RWPE1 (cell line): Measurements from ENCODE around the gene EPS8L3.

Source experiments
- CTCF ChIA-PET: fragments of 350-600 bp; sonication (Branson Sonifier 250); formaldehyde crosslinking; extraction: SDS; loops from one replicate; lab custom pipeline; 2021; lab: Yijun Ruan, JAX
- POLR2A ChIA-PET: fragments of 400-600 bp; formaldehyde crosslinking; extraction: SDS; loops from one replicate; lab custom pipeline; 2020; ENCODE audit warnings: antibody characterized with exemption; ENCODE audit not compliant: low non-redundant PET; lab: Yijun Ruan, JAX
- DNase-seq: peaks from one replicate; pipeline ENCODE4 v3.0.0; 2012; ENCODE audit warnings: low spot score
- H3K27ac ChIP-seq: fragments of 450-650 bp; 2 replicates; pipeline ENCODE4 v1.5.1; 2017
- TF ChIP-seq, protein P1 (sequence below): fragments of 450-650 bp; conservative IDR thresholded peaks from 2 replicates; pipeline ENCODE4 v1.5.1; 2017; ENCODE audit warnings: low read depth, mild to moderate bottlenecking

Gene EPS8L3

DNA sequence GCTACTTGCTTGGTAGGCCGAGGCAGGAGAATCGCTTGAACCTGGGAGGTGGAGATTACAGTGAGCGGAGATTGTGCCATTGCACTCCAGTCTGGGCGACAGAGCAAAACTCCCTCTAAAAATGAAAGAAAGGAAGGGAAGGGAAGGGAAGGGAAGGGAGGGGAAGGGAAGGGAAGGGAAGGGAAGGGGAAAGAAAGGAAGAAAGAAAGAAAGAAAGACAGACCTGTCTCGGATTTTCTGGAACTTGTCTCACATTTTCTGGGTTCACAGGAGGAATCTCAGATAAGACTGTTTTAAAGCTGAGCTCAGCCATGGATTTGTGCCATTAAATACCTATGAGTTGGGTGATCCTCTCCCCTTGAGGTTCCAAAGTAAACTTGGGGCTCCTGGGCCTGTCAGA is 38.8 kb downstream of the EPS8L3 start:
- CTCF ChIA-PET = no interaction called here
- H3K27ac ChIP-seq = no peak overlapping the region
- POLR2A ChIA-PET = no interaction called here
- TF ChIP-seq, protein P1, sequence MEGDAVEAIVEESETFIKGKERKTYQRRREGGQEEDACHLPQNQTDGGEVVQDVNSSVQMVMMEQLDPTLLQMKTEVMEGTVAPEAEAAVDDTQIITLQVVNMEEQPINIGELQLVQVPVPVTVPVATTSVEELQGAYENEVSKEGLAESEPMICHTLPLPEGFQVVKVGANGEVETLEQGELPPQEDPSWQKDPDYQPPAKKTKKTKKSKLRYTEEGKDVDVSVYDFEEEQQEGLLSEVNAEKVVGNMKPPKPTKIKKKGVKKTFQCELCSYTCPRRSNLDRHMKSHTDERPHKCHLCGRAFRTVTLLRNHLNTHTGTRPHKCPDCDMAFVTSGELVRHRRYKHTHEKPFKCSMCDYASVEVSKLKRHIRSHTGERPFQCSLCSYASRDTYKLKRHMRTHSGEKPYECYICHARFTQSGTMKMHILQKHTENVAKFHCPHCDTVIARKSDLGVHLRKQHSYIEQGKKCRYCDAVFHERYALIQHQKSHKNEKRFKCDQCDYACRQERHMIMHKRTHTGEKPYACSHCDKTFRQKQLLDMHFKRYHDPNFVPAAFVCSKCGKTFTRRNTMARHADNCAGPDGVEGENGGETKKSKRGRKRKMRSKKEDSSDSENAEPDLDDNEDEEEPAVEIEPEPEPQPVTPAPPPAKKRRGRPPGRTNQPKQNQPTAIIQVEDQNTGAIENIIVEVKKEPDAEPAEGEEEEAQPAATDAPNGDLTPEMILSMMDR = no peak
- no peak for DNase-seq

DNA sequence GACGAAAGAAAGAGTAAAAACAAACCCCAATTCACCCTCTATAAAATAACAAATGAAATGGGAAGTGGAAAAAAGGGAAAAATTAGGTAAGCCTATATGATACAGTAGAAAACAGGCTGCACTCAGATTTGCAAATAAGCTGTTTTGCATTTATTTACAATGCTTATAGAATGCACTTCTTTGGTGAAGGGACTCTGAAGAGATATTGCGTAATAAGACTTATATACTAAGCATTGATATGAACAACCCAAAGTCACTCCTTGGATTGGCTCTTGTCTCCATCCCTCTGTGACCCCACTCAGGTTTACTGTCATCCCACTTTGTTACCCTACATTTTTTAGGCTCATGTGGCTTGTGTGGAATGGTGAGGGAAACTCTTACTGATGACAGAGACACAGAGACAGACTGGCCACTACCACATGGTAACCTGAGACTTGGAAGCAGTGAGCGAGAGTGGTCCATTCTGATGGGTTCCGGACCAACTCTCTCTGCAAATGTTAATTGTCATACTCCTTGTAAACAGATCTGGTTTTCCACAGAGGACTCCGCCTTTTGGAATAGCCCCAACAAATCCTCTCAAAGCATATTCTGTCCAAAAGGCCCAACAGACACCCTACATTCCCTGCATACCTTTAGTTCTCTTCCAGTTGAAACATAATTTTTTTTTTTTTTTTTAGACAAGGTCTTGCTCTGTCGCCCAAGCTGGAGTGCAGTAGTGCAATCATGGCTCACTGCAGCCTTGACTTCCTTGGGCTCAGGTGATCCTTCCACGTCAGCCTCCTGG is 40.6 kb downstream of the EPS8L3 start:
- ChIA-PET POLR2A (no interaction called here), CTCF (no interaction called here)
- DNase-seq = no peak
- no peak overlapping the region for H3K27ac ChIP-seq
- TF ChIP-seq, protein P1 = no peak

DNA sequence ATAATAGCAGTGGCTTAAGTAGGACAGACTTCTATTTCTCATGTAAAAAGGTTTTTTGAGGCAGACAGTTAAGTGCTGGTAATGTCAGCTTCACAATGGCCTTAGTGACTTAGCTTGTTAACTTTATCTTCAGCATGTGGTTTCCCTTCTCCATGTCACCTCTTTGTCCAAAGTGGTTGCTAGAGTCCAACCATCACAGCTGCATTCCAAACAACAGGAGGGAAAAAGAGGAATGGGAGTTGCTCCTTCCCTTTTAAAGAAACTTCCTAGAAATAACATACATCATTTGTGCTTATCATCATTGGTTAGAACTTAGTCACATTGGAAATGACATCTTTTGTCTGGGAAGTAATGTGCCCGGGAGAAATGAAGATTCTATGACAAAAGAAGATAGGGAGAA is 41.8 kb downstream of the EPS8L3 start:
- ChIA-PET POLR2A (no interaction called here), CTCF (no interaction called here)
- no peak overlapping the region for H3K27ac ChIP-seq
- DNase-seq = no peak
- TF ChIP-seq, protein P1 = no peak

DNA sequence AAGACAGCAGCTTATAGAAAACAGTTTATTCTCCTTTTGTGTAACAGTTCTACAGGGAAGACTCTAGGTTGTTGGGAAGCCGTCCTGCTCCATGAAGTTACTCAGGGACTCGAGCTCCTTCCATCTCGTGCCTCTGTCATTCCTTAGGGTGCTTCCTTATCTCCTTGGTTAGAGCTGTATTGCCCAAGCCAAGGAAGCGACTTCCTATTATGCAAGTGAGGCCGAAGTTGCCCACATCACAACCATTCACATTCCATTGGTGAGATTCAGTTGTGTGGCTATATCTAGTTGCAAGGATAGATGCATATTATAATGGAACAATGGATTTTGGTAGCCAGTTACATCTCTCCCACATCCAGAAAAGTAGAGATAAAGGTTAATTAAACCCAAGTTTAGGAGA is 42.7 kb downstream of the EPS8L3 start:
- POLR2A ChIA-PET = no interaction called here
- H3K27ac ChIP-seq = no peak overlapping the region
- TF ChIP-seq, protein P1 = no peak
- CTCF ChIA-PET = interaction anchor here (0.6 kb wide), 2 partner anchors 129 to 1926 kb away, joined by 3 read pairs; no protein-coding TSS in a partner anchor
- no peak for DNase-seq

DNA sequence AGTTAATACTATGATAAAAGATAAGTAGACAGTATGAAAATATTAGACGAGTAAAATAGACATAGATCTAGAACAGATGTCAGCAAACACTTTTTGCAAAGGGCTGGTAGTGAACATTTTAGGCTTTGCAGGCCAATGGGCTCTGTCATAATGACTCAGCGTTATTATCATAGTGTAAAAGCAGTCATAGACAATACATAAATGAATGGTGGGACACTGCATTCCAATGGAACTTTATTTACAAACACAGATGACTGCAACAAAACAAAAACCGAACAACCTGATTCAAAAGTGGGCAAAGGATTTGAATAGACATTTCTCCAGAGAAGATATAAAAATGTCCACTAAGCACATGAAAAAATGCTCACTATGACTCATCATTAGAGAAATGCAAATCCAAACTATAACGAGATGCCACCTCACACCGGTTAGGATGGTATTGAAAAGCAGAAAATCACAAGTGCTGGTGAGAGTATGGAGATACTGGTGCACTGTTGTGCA is 44.3 kb downstream of the EPS8L3 start:
- ChIA-PET CTCF (no interaction called here), POLR2A (no interaction called here)
- H3K27ac ChIP-seq = no peak overlapping the region
- DNase-seq = no peak
- TF ChIP-seq, protein P1 = no peak

DNA sequence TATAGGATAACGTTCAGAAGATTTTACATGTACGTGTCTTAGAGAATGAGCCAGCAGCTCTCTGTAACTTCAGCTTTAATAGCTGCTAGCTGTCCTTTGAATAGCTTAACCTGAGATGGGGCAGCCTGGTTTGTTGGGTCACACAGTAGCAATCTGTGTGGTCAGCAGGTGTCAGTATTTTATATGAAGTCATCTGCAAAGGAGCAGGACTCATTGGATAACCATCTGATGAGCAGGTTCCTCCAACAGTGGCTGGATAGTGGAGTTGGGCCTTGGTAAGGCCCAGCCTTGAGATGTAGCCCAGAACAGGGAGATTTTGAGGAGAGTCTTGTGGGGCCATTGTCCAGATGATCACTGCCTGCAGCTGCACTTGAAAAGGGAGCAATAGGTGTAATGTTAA is 45.2 kb downstream of the EPS8L3 start:
- no peak for DNase-seq
- POLR2A ChIA-PET = no interaction called here
- H3K27ac ChIP-seq = no peak overlapping the region
- TF ChIP-seq, protein P1 = no peak
- CTCF ChIA-PET = interaction anchor here (0.7 kb wide), 1 partner anchor 127 kb away, joined by 3 read pairs; no protein-coding TSS in a partner anchor
